T-helper 17 cell (primary cell): ENCODE results near the gene TRAP1. TPM values are rescaled to one million over a fixed set of nuclear protein-coding genes. Genes with fewer than 3 reads are reported as not detected.
"Not testable (repeated sequence)": the region's sequence is repeated elsewhere in the genome, so short reads cannot be mapped to it uniquely, and the experiment has no call there.

Experiments
- ATAC-seq: fragments of 150-1000 bp; cut with Tn5 transposase; 2 replicates; pipeline ENCODE4 v1.10.0; 2021; ENCODE audit warnings: mild to moderate bottlenecking, moderate library complexity
- DNase-seq, 3 donors: peaks; one replicate each; pipeline versions ENCODE4 v3.0.0 to v3.0.0-alpha.2; 2020 to 2021
- H3K9me3 ChIP-seq: one replicate; pipeline ENCODE4 v1.7.0; 2013; ENCODE audit warnings: low read length, mild to moderate bottlenecking; ENCODE audit not compliant: control insufficient read depth, poor library complexity, severe bottlenecking
- H3K27ac Mint-ChIP-seq: one replicate; pipeline ENCODE4 v1.8.0; 2022; ENCODE audit warnings: mild to moderate bottlenecking, moderate library complexity, mixed read lengths
- H3K27me3 Mint-ChIP-seq: one replicate; pipeline ENCODE4 v1.8.0; 2022; ENCODE audit warnings: mixed read lengths
- H3K36me3 Mint-ChIP-seq: one replicate; pipeline ENCODE4 v1.8.0; 2022; ENCODE audit warnings: low read depth, mixed read lengths
- H3K4me1 Mint-ChIP-seq: one replicate; pipeline ENCODE4 v1.8.0; 2022; ENCODE audit warnings: mild to moderate bottlenecking, mixed read lengths
- H3K4me3 Mint-ChIP-seq: one replicate; pipeline ENCODE4 v1.8.0; 2022; ENCODE audit warnings: mild to moderate bottlenecking, moderate library complexity, mixed read lengths
- total RNA-seq, 4 donors: library from RNA in 2 of 4; stranded (reverse) in 2 of 4; gene quantifications; one replicate each; pipeline ENCODE4 v1.2.3 and lab custom pipeline; 2022 to 2026

TRAP1 gene
- total RNA-seq, 2 donors from 2014 or later = 77.2 to 80.4 TPM

GRCh38 chr16:3609895-3610697 is 107.2 kb downstream of the TRAP1 start:
- Mint-ChIP-seq H3K27ac (peak overlapping the region; percentile 95), H3K4me3 (peak overlapping the region; percentile 100), H3K27me3 (no peaks in the 10 kb centered on the region), H3K36me3 (peaks cover 4% of the 10 kb centered on the region), H3K4me1 (peaks cover 34% of the 10 kb centered on the region)
- ATAC-seq = no peak
- DNase-seq = no peak
- H3K9me3 ChIP-seq = no peaks in the 10 kb centered on the region

- H3K9me3 ChIP-seq, H3K4me3 Mint-ChIP-seq, ATAC-seq, H3K27me3 Mint-ChIP-seq, H3K27ac Mint-ChIP-seq, H3K36me3 Mint-ChIP-seq, DNase-seq: not testable (repeated sequence)
- peaks cover 27% of the 10 kb centered on the region for H3K4me1 Mint-ChIP-seq
These were observed 108.3 kb downstream of the TRAP1 start for GRCh38 chr16:3608976-3609375.

- Mint-ChIP-seq H3K27me3 (no peaks in the 10 kb centered on the region), H3K4me1 (peaks cover 22% of the 10 kb centered on the region)
- no peak for ATAC-seq
These were observed 109.3 kb downstream of the TRAP1 start for GRCh38 chr16:3608069-3608468.

More at GRCh38 chr16:3608069-3608468, 109.3 kb downstream of the TRAP1 start:
- Mint-ChIP-seq H3K27ac (no peak overlapping the region), H3K4me3 (no peak overlapping the region), H3K36me3 (peaks cover 2% of the 10 kb centered on the region)
- no peaks in the 10 kb centered on the region for H3K9me3 ChIP-seq
- no peak for DNase-seq

Other genes with a start within 250 kb of the TRAP1 start
- not detected for gene C16orf90, start 222.0 kb downstream of the TRAP1 start, total RNA-seq
- 10 to 100 TPM; 10.7 to 19.0 TPM for gene CLUAP1, start 216.5 kb downstream of the TRAP1 start, total RNA-seq
- gene NLRC3, start 140.1 kb downstream of the TRAP1 start, total RNA-seq = 10 to 100 TPM; 71.7 to 76.7 TPM
- 1 to 10 TPM; 5.6 TPM for gene SLX4, start 105.9 kb downstream of the TRAP1 start, total RNA-seq
- gene DNASE1, start 62.8 kb downstream of the TRAP1 start, total RNA-seq = 10 to 100 TPM; 19.6 to 21.5 TPM
- 100 to 1,000 TPM; 158 to 173 TPM for gene CREBBP, start 163.2 kb upstream of the TRAP1 start, total RNA-seq